HG02798 (cell line): ENCODE data around the gene TMEM131.
"Not testable (repeated sequence)": the region's sequence is repeated elsewhere in the genome, so short reads cannot be mapped to it uniquely, and the experiment has no call there.

ENCODE experiments used
- ATAC-seq: cut with Tn5 transposase; IDR thresholded peaks from one replicate; pipeline ENCODE4 v1.9.1; 2021; ENCODE audit warnings: mild to moderate bottlenecking; ENCODE audit not compliant: unreplicated experiment, poor library complexity

The TMEM131 gene

GRCh38 chr2:97829255-97829654 lies 166.5 kb downstream of the TMEM131 start:
- ATAC-seq: not testable (repeated sequence)

GRCh38 chr2:97827013-97827412 lies 168.7 kb downstream of the TMEM131 start:
- not testable (repeated sequence) for ATAC-seq

DNA sequence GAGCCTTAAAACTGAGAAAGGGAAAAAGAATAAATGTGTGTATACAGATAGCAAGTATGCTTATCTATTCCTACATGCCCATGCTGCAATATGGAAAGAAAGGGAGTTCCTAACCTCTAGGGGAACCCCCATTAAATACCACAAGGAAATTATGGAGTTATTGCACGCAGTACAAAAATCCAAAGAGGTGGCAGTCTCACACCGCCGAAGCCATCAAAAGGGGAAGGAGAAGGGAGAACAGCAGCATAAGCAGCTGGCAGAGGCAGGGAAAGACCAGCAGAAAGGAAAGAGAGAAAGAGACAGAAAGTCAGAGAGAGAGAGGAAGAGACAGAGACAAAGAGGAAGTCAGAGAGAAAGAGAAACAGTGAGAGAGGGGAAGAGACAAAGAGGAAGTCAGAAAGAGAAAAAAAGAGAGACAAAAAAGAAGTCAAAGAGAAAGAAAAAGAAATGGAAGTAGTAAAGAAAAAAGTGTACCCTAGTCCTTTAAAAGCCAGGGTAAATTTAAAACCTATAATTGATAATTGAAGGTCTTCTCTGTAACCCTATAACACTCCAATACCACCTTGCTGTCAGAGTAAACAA lies 169.4 kb downstream of the TMEM131 start:
- ATAC-seq: not testable (repeated sequence)

DNA sequence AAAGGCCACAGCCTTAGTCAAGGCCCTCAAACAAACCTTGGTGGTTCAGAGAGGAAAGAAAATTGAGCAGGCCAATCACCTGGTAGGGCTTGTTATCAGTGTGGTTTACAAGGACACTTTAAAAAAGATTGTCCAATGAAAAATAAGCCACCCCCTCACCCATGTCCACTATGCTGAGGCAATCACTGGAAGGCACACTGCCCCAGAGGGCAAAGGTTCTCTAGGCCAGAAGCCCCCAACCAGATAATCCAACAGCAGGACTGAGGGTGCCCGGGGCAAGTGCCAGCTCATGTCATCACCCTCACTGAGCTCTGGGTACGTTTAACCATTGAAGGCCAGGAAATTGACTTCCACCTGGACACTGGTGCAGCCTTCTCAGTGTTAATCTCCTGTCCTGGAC lies 171.7 kb downstream of the TMEM131 start:
- ATAC-seq: not testable (repeated sequence)

GRCh38 chr2:97821862-97822261 lies 173.9 kb downstream of the TMEM131 start:
- ATAC-seq: not testable (repeated sequence)

DNA sequence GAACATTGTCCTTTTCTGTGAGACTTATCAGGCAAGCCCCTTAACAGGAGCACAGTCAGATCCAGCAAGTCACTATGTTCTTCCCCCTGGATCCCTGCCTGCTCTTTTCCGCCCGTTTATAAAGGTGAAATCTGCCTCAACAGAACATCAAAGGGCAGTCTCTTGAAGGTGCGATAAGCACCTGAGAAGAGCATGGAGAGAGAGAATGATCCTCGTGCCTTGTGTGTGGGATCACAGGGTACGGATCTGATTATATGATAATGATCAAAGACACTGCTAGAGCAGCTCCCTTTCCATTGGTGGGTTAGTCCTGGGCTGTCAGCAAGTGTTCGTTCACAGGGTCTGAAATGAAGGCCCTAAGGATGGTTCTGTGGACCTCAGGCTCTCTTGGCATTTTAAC lies 176.0 kb downstream of the TMEM131 start:
- no peak for ATAC-seq

- ATAC-seq: no peak
Measured at GRCh38 chr2:97816411-97816810, 179.3 kb downstream of the TMEM131 start.

DNA sequence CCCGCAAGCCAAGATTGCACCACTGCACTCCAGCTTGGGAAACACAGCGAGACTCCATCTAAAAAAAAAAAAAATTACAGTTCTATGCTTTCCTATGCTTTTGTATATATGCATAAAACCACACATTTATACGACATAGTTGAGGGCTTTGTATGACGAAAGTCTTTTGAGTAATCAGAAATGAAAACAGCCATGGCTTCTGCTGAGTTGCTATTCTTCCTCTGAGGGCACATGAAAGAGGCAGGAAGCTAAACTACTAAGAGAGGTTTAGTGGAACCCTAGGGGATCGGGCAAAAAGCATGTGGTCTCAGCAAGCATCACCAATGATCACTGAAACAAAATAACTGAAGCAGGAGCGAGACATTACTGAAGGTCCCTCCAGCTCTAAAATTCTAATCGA lies 182.8 kb downstream of the TMEM131 start:
- no peak for ATAC-seq

DNA sequence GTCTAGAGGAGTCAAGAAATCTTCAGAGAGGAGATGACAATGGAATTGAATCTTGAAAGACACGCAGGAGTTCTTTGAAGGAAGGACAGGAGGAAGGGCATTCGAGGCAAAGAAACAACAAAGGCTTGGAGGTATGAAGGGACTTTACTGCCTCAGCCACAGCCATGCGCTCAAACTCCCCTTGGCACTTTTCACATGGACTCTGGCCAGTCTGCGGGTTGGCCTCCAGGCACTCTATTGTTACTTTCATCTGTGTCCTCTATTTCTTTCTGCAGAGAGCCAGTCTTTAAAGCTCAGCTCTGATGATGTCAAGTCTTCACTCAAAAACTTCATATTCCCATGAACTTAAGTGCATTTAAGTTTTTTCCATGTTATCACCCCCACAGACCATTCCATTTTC lies 186.9 kb downstream of the TMEM131 start:
- ATAC-seq: no peak

DNA sequence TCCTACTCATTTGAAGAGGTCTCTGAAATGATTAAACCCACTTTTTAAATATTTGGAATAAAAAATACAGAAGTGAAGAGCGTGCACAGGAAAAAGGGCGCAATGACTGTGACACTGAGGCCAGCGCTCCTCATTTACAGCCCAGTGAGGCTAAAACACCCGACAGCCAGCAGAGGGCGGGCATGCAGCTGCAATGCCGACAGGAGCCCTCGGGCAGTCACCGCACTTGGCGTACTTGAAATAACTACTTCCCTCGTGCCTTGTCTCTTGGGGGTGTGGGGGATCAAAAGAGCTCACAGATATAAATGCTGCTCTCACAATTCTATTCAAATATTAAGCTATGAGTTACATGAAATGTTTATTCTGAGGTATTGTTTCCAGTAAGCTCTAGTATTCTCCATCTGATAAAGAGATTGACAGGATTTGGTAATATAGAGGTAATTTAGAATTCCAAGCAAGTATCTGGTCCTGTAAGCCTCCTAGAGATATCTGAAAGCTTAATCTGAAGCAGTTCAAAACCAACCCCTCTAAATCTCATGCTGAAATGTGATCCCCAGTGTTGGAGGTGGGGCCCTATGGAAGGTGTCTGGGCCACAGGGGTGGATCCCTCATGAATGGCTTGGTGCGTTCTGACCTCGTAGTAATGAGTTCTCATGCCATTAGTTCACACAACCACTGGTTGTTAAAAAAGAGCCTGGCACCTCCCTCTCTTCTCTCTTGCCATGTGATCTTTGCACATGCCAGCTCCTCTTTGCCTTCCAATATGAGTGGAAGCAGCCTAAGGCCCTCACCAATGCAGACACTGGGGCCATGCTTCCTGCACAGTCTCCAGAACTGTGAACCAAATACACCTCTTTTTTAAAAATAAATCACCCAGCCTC lies 188.8 kb downstream of the TMEM131 start:
- peak; percentile 80 for ATAC-seq

GRCh38 chr2:97805776-97806175 lies 190.0 kb downstream of the TMEM131 start:
- no peak for ATAC-seq

- ATAC-seq: no peak
Measured at GRCh38 chr2:97801028-97801427, 194.7 kb downstream of the TMEM131 start.

GRCh38 chr2:97798416-97798815 lies 197.3 kb downstream of the TMEM131 start:
- ATAC-seq: no peak

DNA sequence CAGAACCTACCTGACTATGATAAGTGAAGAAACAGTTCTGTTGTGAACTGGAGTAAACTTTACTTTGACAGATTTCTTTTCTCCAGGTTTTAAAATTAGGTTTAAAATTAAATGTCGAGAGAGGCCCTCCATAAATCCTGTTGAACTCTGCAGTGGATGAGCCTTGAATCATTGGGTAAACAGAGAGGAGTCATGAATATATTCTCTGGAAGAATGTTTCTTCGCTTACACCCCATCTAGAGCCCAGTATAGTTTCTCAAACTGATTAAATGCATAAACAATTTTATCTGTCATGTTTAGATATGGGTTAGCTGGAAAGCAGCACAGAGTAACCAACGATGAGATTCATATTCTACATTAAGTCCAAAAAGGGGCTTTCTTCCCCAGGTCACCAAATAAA lies 198.4 kb downstream of the TMEM131 start:
- no peak for ATAC-seq

GRCh38 chr2:97796465-97797126 lies 199.2 kb downstream of the TMEM131 start:
- no peak for ATAC-seq

GRCh38 chr2:97792416-97792815 lies 203.3 kb downstream of the TMEM131 start:
- ATAC-seq: no peak

DNA sequence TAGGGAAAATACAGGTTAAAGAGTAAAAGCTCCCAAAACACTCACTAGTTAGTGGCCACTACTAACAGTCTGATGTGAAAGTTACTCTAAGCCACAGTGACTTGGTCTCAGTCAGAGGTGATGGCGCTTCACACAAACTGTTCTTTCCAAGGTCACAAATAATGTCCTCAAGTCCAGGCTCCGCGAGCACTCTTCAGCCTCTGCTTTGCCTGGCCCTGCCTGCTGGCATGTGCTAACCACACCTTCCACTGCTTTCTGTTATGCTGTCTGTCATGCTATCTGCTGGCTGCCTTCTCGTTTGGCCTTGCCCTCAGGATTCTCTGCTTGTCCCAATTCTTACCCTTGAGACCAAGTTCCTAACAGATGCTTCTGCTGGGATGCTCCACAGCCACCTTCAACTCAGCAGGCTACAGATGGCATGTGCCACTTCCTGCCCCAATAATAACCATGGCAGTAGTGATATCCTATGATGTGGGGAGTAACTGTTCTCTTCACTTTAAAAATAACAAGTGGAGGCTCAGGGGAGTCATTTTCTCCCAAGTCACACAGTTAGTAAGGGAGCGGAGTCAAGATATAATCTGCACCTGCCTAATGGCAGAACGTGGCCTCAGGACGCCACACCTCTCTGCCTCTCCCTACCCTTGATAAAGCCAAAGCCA lies 206.6 kb downstream of the TMEM131 start:
- ATAC-seq: no peak

DNA sequence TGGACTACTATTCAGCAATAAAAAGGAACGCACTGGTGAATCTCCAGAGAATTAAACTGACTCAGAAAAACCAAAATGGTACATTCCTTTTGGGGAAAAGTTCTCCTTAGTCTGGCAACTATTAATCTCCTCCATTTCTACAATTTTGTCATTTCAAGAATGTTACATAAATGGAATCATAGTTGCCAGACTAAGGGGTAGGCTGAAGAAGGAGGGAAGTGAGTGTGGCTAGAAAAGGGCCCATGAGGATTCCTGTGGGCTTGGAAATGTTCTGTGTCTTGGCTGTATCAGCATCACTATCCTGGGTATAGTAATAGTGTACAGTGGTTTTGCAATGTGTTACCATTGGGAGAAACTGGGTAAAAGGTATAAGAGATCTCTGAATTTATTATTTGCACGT lies 209.9 kb downstream of the TMEM131 start:
- no peak for ATAC-seq

DNA sequence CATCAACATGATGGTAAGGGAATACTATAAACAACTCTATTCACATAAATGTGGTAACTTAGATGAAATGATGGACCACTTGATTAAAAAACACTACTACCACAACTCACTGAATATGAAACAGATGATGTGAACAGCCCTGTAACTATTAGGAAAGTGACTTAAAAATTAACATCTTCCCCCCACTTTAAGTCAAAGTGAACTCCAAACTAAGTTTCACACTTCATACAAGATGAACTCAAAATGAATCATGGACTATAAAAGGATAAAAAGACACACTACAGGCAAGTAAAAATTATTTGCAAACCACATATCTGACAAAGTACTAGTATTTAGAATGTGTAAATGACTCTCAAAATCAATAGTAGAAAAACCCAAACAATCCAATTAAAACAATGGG lies 210.8 kb downstream of the TMEM131 start:
- ATAC-seq: no peak

- ATAC-seq: no peak
Measured at GRCh38 chr2:97781981-97782380, 213.8 kb downstream of the TMEM131 start.

GRCh38 chr2:97779141-97779540 lies 216.6 kb downstream of the TMEM131 start:
- no peak for ATAC-seq
